PFSK-1 (cell line): ENCODE results near the gene PDSS1.

ENCODE experiments used
- FOXP2 ChIP-seq: optimal IDR thresholded peaks from 2 replicates; pipeline ENCODE3; 2011; ENCODE audit warnings: borderline replicate concordance, control low read depth, inconsistent platforms; ENCODE audit not compliant: insufficient read depth; ENCODE audit errors: extremely low read length, extremely low read depth
- POLR2AphosphoS5 ChIP-seq: IDR thresholded peaks from 2 replicates; pipeline ENCODE4 v1.6.1; 2012; ENCODE audit warnings: low read depth, mild to moderate bottlenecking, control low read depth, low read length, moderate library complexity
- SIN3A ChIP-seq: IDR thresholded peaks from 2 replicates; pipeline ENCODE4 v1.6.1; 2012; ENCODE audit warnings: mild to moderate bottlenecking, low read length, moderate library complexity, borderline replicate concordance; ENCODE audit not compliant: insufficient read depth
- TAF1 ChIP-seq: IDR thresholded peaks from 2 replicates; pipeline ENCODE4 v1.6.1; 2012; ENCODE audit warnings: low read length, control low read depth, borderline replicate concordance; ENCODE audit not compliant: insufficient read depth
- TF ChIP-seq, protein P1 (sequence below), 2 experiments: IDR thresholded peaks; 2 replicates each; pipeline versions ENCODE4 v1.6.1 to v1.8.0; 2011 to 2012; ENCODE audit warnings: low read depth in 2 of 2, low read length in 2 of 2, control low read depth in 1 of 2, inconsistent platforms in 1 of 2, mild to moderate bottlenecking in 1 of 2, moderate library complexity in 1 of 2; ENCODE audit not compliant: insufficient read depth in 1 of 2

Gene PDSS1

DNA sequence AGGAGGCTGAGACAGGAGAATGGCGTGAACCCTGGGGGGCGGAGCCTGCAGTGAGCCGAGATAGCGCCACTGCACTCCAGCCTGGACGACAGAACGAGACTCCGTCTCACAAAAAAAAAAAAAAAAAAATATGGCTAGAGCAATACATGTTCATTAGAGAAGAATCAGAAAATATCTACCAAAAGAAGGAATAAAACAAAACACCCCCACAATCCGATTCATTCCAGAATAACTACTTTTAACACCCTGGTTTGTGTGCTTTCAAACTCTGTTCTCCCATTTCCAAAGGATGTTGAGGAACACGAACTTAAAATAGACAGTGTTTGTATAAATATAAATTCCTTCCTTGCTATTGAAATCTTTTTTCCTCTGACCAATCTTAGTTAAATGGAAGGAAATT is 6.5 kb downstream of the PDSS1 start:
- TF ChIP-seq SIN3A (no peak), TAF1 (no peak), FOXP2 (no peak), POLR2AphosphoS5 (no peak)

DNA sequence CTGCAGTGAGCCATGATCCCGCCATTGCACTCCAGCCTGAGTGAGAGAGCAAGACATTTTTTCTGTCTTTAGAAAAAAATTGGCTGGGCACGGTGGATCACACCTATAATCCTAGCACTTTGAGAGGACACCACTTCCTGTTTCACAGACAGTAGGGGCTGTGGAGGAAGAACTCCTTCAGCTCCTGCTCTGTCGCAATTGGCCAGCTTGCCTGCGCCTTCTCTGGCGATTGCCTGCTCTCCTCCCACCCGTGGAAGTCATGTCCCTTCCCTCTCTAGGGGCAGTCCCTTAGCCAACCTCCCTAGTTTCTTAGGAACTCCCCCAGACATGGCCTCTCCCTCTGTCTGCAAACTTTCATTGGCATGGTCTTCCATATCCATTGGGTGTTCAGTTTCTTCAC is 8.7 kb downstream of the PDSS1 start:
- TF ChIP-seq, protein P1, sequence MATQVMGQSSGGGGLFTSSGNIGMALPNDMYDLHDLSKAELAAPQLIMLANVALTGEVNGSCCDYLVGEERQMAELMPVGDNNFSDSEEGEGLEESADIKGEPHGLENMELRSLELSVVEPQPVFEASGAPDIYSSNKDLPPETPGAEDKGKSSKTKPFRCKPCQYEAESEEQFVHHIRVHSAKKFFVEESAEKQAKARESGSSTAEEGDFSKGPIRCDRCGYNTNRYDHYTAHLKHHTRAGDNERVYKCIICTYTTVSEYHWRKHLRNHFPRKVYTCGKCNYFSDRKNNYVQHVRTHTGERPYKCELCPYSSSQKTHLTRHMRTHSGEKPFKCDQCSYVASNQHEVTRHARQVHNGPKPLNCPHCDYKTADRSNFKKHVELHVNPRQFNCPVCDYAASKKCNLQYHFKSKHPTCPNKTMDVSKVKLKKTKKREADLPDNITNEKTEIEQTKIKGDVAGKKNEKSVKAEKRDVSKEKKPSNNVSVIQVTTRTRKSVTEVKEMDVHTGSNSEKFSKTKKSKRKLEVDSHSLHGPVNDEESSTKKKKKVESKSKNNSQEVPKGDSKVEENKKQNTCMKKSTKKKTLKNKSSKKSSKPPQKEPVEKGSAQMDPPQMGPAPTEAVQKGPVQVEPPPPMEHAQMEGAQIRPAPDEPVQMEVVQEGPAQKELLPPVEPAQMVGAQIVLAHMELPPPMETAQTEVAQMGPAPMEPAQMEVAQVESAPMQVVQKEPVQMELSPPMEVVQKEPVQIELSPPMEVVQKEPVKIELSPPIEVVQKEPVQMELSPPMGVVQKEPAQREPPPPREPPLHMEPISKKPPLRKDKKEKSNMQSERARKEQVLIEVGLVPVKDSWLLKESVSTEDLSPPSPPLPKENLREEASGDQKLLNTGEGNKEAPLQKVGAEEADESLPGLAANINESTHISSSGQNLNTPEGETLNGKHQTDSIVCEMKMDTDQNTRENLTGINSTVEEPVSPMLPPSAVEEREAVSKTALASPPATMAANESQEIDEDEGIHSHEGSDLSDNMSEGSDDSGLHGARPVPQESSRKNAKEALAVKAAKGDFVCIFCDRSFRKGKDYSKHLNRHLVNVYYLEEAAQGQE (IDR thresholded peaks at IDR 0.05; ENCODE audit: insufficient read depth in 1 of 2, low read depth in 2 of 2, low read length in 2 of 2): no peak
- TF ChIP-seq TAF1 (no peak), FOXP2 (no peak), POLR2AphosphoS5 (no peak), SIN3A (no peak)

DNA sequence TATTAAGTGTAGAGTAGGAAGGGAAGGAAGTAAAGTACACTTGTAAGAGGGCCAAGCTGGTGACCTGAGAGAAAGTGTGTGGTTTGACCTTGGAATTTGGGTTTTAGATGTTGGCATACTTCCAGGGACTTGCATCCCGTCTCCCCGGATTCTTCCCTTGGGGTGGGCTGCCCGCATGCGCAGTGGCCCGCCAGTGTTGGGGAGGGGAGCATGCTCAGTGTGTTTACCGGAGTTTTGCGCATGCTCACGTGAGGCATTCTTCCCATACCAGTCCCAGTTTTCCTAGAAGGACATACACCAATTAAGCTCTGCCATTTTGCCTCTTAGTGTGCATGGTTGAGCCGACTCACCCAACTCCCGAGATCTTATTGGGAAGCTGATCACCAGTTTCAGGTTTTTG is 9.4 kb downstream of the PDSS1 start:
- TF ChIP-seq FOXP2: no peak
- TF ChIP-seq TAF1: no peak
- TF ChIP-seq, protein P1 (IDR thresholded peaks at IDR 0.05; ENCODE audit: insufficient read depth in 1 of 2, low read depth in 2 of 2, low read length in 2 of 2): no peak
- no peak for TF ChIP-seq SIN3A
- no peak for TF ChIP-seq POLR2AphosphoS5

DNA sequence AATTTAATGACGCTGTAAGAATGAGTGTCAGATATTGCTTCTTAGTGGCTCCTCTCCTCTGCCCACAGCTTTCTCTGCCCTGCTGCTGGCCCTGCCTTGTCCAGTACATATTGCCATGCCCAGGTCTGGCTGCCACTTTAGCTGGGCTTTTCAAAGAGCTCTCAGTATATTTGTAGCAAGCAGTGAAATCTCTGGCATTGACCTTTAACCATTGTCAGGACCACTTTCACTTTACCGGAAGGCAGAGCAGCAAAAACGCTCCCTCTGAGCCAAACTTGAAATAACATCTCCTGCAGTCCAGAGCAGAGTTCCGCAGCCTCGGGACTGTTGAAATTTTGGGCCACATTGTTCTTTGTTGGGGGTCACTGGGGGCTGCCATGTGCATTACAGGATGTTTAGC is 13.8 kb downstream of the PDSS1 start:
- TF ChIP-seq FOXP2: no peak
- TF ChIP-seq POLR2AphosphoS5: no peak
- TF ChIP-seq TAF1: no peak
- TF ChIP-seq, protein P1 (IDR thresholded peaks at IDR 0.05; ENCODE audit: insufficient read depth in 1 of 2, low read depth in 2 of 2, low read length in 2 of 2): no peak
- TF ChIP-seq SIN3A: no peak

DNA sequence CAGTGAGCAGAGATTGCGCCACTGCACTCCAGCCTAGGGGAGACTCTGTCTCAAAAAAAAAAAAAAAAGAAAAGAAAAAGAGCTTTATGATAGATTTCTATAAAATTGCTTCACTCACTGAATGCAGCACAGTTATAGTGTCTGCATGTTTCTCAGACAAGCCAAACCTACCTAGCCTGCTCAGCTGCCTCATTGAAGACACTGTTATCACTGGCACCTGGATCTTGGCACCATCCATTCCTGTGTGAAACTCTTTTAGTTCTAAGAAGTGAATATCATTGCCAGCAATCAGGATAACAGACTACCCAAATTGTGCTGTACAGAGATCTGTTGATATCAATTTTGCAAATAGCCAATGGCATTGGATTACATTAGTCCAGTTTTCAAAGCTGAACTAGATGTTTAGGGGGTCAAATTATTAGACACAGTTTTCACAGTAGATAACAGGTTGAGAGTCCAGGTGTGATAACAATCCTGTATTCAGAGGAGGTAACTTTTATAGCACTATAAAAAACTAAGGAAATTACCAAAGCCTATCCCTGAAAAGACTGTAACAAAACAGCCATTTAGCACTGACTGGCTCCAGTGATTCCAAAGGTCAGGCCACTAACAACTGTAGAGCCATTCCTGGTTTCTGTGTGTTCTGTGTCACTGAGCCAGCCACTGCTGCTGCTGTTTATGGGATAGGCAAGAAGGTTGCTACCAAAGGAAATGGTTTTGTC is 17.1 kb downstream of the PDSS1 start:
- TF ChIP-seq FOXP2 (no peak), SIN3A (no peak), POLR2AphosphoS5 (no peak), TAF1 (no peak)
- TF ChIP-seq, protein P1 (IDR thresholded peaks at IDR 0.05; ENCODE audit: insufficient read depth in 1 of 2, low read depth in 2 of 2, low read length in 2 of 2): no peak
